Rectal smooth muscle tissue (tissue), 1 donor: ENCODE data around the gene SMOC2.

ENCODE experiments used
- H3K27ac ChIP-seq: one replicate; pipeline ENCODE4 v1.7.0; 2013; ENCODE audit warnings: low read depth, low read length, inconsistent platforms
- H3K27me3 ChIP-seq: one replicate; pipeline ENCODE4 v1.7.0; 2013; ENCODE audit warnings: low read length; ENCODE audit not compliant: control insufficient read depth, insufficient read depth
- H3K36me3 ChIP-seq: one replicate; pipeline ENCODE4 v1.7.0; 2013; ENCODE audit warnings: low read length; ENCODE audit not compliant: control insufficient read depth, insufficient read depth
- H3K4me1 ChIP-seq: one replicate; pipeline ENCODE4 v1.7.0; 2013; ENCODE audit warnings: low read length; ENCODE audit not compliant: control insufficient read depth, insufficient read depth
- H3K4me3 ChIP-seq: one replicate; pipeline ENCODE4 v1.7.0; 2013; ENCODE audit warnings: low read length
- H3K9ac ChIP-seq: one replicate; pipeline ENCODE4 v1.7.0; 2013; ENCODE audit warnings: low read length

SMOC2 gene

DNA sequence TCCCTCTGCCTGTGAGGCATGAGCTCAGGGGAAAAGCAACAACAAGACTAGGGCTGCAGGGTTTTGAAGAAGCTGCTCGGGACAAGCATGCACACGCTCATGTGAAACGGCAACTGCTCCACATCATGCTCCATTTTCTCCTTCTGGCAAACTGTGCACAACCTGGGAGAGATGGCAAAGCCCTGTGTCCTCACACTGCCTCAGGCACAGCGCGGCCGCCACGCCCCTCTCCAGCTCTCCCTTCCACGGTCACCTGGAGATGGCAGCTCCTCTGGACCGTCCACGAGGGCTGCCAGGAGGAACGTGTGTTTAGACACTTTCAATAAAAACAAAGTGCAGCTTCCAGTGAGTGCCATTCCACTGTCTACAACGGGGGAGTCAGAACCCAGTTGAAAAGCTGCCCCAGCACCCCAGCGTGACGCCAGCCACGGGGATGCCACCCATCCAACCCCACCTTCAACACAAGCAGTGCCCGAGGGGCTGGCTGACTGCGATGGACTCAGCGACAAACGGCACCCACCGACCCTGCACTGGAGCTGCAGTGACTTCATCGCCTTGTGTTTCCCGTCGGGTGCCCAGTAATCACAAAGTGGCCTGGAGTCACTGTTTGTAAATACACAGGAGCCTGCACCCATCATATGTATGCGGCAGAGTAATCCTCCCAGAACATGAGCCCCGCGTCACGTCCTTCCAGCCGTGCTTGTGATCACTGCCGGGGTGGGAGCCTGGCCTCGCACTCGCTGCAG lies 16.1 kb downstream of the SMOC2 start:
- Histone ChIP-seq H3K4me3 (no peak overlapping the region), H3K27ac (no peak overlapping the region), H3K36me3 (no peaks in the 10 kb centered on the region), H3K9ac (no peak overlapping the region), H3K27me3 (no peaks in the 10 kb centered on the region), H3K4me1 (peaks cover 8% of the 10 kb centered on the region)

DNA sequence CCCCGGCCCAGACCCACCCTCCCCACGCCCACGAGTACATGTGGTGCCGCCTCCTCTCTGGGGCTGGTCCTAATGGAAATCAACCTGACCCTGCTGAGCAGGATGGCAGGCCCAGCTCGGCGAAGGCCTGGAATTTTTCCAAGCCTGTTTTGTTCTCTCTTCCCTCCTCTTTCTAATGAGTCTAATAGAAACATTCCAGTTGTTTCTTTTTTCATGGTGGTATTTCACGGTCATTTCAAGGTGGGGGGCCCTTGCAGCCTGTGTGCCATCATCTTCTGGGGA lies 16.6 kb downstream of the SMOC2 start:
- Histone ChIP-seq H3K4me1 (peaks cover 6% of the 10 kb centered on the region), H3K9ac (no peak overlapping the region), H3K27ac (no peak overlapping the region), H3K4me3 (no peak overlapping the region), H3K36me3 (no peaks in the 10 kb centered on the region), H3K27me3 (no peaks in the 10 kb centered on the region)

DNA sequence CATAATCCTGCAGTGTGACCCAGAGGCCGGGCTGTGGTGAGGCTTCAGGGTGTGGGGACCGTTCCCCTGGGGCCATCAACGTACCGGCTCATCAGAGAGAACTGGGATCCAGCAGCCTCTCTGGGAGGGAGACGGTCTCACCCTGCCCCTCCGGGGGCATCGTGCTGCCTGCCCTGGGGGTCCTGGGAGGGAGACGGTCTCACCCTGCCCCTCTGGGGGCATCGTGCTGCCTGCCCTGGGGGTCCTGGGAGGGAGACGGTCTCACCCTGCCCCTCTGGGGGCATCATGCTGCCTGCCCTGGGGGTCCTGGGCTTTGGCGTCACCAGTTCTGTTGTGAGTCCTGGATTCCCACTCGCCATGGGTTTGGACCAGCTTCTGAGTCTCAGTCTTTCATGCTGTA lies 17.1 kb downstream of the SMOC2 start:
- Histone ChIP-seq H3K9ac (no peak overlapping the region), H3K36me3 (no peaks in the 10 kb centered on the region), H3K4me3 (no peak overlapping the region), H3K27ac (no peak overlapping the region), H3K27me3 (no peaks in the 10 kb centered on the region), H3K4me1 (peaks cover 3% of the 10 kb centered on the region)

DNA sequence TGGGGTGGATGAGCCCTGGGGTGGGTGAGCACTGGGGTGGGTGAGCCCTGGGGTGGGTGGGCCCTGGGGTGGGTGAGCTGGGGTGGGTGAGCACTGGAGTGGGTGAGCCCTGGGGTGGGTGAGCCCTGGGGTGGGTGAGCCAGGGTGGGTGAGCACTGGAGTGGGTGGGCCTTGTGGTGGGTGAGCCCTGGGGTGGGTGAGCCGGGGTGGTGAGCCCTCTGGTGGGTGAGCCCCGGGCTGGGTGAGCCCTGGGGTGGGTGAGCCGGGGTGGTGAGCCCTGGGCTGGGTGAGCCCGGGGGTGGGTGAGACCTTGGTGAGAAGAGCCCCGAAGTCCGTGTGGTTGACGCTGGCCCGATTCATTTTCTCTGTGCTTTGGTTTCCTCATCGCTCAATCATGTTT lies 18.6 kb downstream of the SMOC2 start:
- no peaks in the 10 kb centered on the region for H3K36me3 ChIP-seq
- no peaks in the 10 kb centered on the region for H3K27me3 ChIP-seq
- H3K4me3 ChIP-seq = no peak overlapping the region
- H3K9ac ChIP-seq = no peak overlapping the region
- H3K4me1 ChIP-seq = no peaks in the 10 kb centered on the region
- H3K27ac ChIP-seq = no peak overlapping the region

DNA sequence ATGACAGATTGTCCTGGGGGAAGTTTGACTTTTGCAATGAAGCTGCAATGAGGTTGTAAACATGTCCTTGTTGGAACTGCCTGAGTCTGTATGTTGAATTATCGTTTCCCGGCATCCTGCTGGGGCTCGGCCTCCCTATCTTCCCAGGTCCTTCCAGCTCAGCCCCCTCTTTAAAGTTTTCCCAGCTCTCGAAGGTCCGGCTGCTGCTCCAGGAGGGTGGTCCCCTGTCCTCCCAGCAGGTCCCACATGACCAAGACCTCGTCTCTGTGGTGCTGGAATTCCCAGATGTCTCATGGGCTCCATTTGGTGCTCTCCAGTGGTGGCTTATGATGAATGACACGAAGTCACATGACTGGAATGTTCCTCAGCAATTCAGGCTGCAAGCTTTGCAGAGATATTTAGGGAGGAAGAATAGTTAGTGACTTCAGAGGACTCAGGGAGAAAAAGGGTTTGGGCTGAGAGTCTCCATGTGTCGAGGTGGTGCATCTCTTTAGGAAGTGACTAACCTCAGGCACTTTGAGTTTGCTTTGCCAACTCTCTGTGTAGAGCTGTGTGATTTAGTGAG lies 21.4 kb downstream of the SMOC2 start:
- no peak overlapping the region for H3K9ac ChIP-seq
- no peaks in the 10 kb centered on the region for H3K36me3 ChIP-seq
- H3K4me3 ChIP-seq = no peak overlapping the region
- peaks cover 2% of the 10 kb centered on the region for H3K4me1 ChIP-seq
- H3K27ac ChIP-seq = no peak overlapping the region
- H3K27me3 ChIP-seq = no peaks in the 10 kb centered on the region

DNA sequence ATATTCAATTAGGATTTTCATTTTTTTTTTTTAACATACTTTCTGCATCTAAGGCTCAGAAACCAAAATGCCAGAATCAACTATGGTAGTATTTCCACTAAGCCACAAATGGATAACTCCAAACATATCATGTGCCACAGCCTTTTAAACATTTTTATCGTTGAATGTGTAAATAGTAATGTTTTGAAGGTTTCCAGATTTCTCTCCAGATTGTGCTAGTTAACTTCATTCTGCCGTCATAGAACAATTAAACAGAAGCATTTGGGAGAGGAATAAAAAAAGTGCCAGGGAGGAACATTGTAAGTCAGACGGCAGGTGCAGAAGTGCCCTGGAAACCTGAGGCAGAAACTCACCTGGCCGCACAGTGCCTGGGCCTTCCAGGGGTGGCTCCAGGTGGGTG lies 23.6 kb downstream of the SMOC2 start:
- Histone ChIP-seq H3K27me3 (no peaks in the 10 kb centered on the region), H3K9ac (no peak overlapping the region), H3K4me1 (peaks cover 2% of the 10 kb centered on the region), H3K4me3 (no peak overlapping the region), H3K36me3 (no peaks in the 10 kb centered on the region), H3K27ac (no peak overlapping the region)

DNA sequence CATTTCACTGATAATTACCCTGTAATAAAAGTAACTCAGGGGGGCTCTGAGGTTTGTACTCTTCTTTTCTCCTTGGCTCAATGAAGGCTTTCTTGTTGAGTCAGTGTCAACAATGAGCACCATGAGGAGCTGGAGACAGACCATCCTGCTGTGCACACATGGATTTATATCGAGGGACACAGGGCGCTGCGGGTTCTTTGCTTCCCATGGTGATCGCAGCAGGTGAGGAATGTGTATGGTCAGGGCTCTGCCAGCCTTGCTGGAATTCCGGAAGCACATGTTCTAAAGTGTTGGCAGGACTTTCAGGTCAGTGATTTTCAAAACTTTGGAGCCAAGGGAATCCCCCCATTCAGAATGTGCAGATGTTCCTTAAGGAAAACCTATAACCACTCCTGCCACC lies 27.1 kb downstream of the SMOC2 start:
- Histone ChIP-seq H3K4me3 (no peak overlapping the region), H3K4me1 (peaks cover 2% of the 10 kb centered on the region), H3K27ac (no peak overlapping the region), H3K9ac (no peak overlapping the region), H3K27me3 (no peaks in the 10 kb centered on the region), H3K36me3 (no peaks in the 10 kb centered on the region)

DNA sequence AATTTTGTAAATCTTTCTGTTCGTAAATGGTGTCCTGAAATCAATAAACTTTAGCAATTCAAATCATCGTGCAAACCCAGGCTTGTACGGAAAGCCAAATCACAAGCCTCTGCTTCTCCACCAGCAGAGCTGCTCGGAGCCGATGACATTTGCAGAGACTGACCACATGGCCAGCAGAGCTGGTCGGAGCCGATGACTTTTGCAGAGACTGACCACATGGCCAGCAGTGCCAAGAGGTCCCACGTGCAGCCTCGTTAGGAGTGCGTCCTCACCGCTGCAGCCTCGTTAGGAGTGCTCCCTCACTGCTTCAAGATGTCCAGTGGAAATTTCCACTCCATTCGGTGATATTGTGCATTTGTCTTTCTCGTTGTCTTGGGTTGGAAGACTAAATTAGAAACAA lies 28.5 kb downstream of the SMOC2 start:
- Histone ChIP-seq H3K36me3 (no peaks in the 10 kb centered on the region), H3K27ac (no peak overlapping the region), H3K4me3 (no peak overlapping the region), H3K9ac (no peak overlapping the region), H3K27me3 (no peaks in the 10 kb centered on the region), H3K4me1 (peaks cover 2% of the 10 kb centered on the region)

DNA sequence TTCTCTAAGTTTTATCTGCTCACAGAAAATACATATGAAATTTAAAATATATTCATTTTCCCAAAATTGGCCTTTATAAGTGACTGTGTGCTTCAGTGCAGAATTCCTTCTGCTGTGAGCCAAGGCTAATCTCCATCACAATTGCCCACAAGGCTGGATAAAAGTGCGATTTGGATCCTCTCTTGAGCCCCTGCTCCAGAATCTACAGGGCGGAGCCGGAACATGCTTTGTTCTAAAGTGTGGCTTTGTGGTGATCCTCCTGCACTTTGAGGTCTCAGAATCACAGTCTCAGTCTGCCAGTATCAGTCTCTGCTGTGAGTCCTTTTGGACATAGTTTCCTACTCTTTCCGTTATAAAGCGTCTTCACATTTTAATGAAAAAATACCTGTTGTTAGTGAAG lies 28.9 kb downstream of the SMOC2 start:
- Histone ChIP-seq H3K27me3 (no peaks in the 10 kb centered on the region), H3K27ac (no peak overlapping the region), H3K36me3 (no peaks in the 10 kb centered on the region), H3K9ac (no peak overlapping the region), H3K4me1 (peaks cover 1% of the 10 kb centered on the region), H3K4me3 (no peak overlapping the region)

DNA sequence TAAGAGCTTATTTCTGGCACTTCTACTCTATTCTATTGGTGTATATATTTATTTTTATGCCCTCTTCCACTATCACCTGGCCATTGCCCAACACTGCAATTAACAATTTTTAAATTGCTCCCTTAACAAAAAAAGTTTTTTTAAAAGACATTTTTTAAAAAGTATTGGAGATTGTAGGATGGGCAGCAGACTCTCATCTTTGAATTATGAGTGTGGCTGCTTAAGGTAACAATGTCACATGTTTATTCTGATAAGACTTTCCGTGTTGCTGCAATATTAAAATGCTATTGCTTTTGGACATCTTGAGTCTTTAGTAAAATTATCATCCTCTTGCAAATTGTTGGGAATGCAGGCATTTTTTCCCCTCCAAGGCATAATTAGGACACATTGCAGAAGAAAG lies 31.4 kb downstream of the SMOC2 start:
- Histone ChIP-seq H3K4me1 (no peaks in the 10 kb centered on the region), H3K27me3 (no peaks in the 10 kb centered on the region), H3K27ac (no peak overlapping the region), H3K4me3 (no peak overlapping the region), H3K36me3 (no peaks in the 10 kb centered on the region), H3K9ac (no peak overlapping the region)

DNA sequence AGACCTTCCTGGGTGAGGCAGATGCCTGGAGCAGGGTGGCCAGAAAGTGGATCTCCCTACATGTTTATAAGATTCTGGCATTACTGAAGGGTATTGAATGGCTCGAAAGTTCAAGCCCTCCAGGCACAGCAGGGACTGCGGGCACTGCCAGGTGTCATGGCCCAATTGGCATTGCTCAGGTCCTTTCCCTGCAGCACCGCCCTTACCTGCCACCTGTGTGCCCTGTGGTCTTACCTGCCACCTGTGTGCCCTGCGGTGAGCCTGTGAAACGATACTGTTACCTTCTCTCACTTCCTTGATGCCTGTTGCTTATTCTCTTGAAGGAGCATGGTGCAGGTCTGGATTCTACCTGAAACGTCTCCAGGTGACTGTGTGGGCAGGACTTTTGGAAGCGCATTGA lies 32.2 kb downstream of the SMOC2 start:
- H3K4me1 ChIP-seq = no peaks in the 10 kb centered on the region
- no peak overlapping the region for H3K4me3 ChIP-seq
- H3K36me3 ChIP-seq = no peaks in the 10 kb centered on the region
- H3K27ac ChIP-seq = no peak overlapping the region
- no peak overlapping the region for H3K9ac ChIP-seq
- H3K27me3 ChIP-seq = no peaks in the 10 kb centered on the region

DNA sequence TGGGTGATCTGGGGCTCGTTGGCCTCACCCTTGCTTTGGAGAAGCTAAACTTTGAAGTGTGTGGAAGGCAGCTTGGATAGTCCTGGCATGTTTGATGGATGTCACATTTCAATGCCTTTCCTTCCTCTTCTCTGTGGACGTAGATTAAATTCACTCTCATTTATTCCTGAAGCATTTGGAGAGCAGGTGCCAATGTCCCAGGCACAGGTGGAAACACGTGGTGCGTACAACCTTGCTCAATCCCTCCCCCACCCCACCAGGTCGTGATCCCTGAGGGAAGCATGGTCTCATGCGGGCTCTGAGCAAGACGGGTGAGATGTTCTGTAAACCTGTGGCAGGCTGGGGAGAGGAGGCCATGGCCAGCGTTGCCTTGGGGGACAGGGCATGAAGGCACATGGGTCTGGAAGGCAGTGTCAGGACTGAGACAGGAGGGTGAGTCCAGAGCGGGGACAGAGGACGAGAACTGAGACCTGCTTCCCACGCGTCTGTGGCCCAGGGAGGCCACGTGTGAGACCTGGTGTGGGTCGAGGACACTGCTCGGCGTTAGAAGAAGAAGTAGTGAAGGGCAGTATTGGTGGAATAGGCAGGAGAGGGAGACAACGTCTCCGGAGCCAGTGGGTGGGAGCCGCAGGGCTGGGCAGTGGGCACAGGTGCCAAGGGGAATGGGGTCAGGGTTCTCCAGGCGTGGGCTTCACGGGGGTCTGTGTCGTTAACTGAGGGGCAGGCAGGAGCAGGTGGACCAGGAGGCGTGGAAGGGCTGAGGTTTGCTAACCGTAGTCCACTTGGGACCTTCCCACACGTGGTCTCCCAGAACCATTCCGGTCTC lies 34.4 kb downstream of the SMOC2 start:
- H3K9ac ChIP-seq = no peak overlapping the region
- H3K36me3 ChIP-seq = no peaks in the 10 kb centered on the region
- H3K4me3 ChIP-seq = no peak overlapping the region
- no peaks in the 10 kb centered on the region for H3K27me3 ChIP-seq
- H3K27ac ChIP-seq = no peak overlapping the region
- no peaks in the 10 kb centered on the region for H3K4me1 ChIP-seq

DNA sequence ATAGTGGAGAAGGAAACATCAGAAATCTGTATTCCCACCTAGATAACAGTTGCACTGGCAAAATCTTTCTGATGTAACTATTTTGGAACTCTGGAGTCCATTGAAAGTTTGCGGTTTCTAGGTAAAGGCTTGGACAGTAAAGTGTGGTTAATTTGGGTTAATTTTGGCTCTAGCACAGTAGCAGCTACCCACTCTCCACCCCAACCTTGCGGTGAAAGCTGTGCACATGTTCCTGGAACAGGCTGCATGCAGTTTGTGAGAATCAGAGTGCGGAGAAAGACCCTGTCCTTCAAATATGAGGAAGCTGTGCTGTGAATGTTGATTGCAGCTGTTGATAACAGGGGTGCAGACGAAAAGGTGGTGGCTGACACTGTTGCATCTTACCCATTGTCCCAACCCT lies 38.4 kb downstream of the SMOC2 start:
- Histone ChIP-seq H3K27me3 (no peaks in the 10 kb centered on the region), H3K9ac (no peak overlapping the region), H3K27ac (no peak overlapping the region), H3K36me3 (no peaks in the 10 kb centered on the region), H3K4me3 (no peak overlapping the region), H3K4me1 (no peaks in the 10 kb centered on the region)
